ENCODE results near the gene SLC25A1.

Gene SLC25A1

GRCh38 chr22:19183216-19183615 is 4.7 kb upstream of the SLC25A1 start:
- H4K91ac ChIP-seq (ENCODE audit: low read length) = no peak overlapping the region
- no peaks in the 10 kb centered on the region for H3K79me1 ChIP-seq (replicated peaks; ENCODE audit: low read length, poor library complexity, severe bottlenecking)
- no peak overlapping the region for H3K4me2 ChIP-seq (ENCODE audit: low read length, poor library complexity, severe bottlenecking)
- H2BK120ac ChIP-seq (ENCODE audit: low read depth, low read length) = no peak overlapping the region
- DNase-seq = no peak
- H4K8ac ChIP-seq (ENCODE audit: low read length) = no peak overlapping the region
- H3K27me3 ChIP-seq (ENCODE audit: control insufficient read depth in 1 of 2, insufficient read depth in 1 of 2, low read length in 2 of 2) = no peaks in the 10 kb centered on the region
- no peak overlapping the region for H3K23ac ChIP-seq (ENCODE audit: low read length in 2 of 2)
- no peak overlapping the region for H2AK5ac ChIP-seq (ENCODE audit: low read length, severe bottlenecking)
- no peak overlapping the region for H3K4me3 ChIP-seq (ENCODE audit: insufficient read depth in 1 of 2, low read depth in 1 of 2, low read length in 2 of 2)
- H3K18ac ChIP-seq (ENCODE audit: low read depth in 1 of 2, low read length in 2 of 2) = no peak overlapping the region
- no peak overlapping the region for H2BK5ac ChIP-seq (ENCODE audit: low read depth, low read length, poor library complexity, severe bottlenecking)
- no peak overlapping the region for H2BK15ac ChIP-seq (ENCODE audit: low read depth, poor library complexity, severe bottlenecking)
- no peak overlapping the region for H3K9ac ChIP-seq (ENCODE audit: low read length)
- no peak overlapping the region for H3K14ac ChIP-seq (ENCODE audit: low read length in 2 of 2)
- no peak overlapping the region for H2AFZ ChIP-seq (ENCODE audit: low read depth, low read length)
- H3K9me3 ChIP-seq (ENCODE audit: control insufficient read depth, low read length) = no peaks in the 10 kb centered on the region
- H3K27ac ChIP-seq (ENCODE audit: low read length, poor library complexity, severe bottlenecking) = no peak overlapping the region
- peaks cover 0 to 33% of the 10 kb centered on the region in 2 experiments for H3K36me3 ChIP-seq (ENCODE audit: control insufficient read depth in 1 of 2, insufficient read depth in 2 of 2, low read depth in 1 of 2, low read length in 2 of 2)
- H3K4me1 ChIP-seq (ENCODE audit: control insufficient read depth, insufficient read depth, low read depth, low read length) = peaks cover 11% of the 10 kb centered on the region
- no peak overlapping the region for H2BK12ac ChIP-seq (ENCODE audit: low read length in 2 of 2)
- WGBS = 90% methylated on average over 9 of the region's 9 CpGs
- no peak overlapping the region for H3K4ac ChIP-seq (ENCODE audit: low read depth in 1 of 2, low read length in 2 of 2)

- Histone ChIP-seq H3K36me3 (ENCODE audit: control insufficient read depth in 1 of 2, insufficient read depth in 2 of 2, low read depth in 1 of 2, low read length in 2 of 2) (peaks cover 0 to 30% of the 10 kb centered on the region in 2 experiments), H3K4me2 (ENCODE audit: low read length, poor library complexity, severe bottlenecking) (no peak overlapping the region), H3K18ac (ENCODE audit: low read depth in 1 of 2, low read length in 2 of 2) (no peak overlapping the region), H3K27me3 (ENCODE audit: control insufficient read depth in 1 of 2, insufficient read depth in 1 of 2, low read length in 2 of 2) (no peaks in the 10 kb centered on the region), H2BK15ac (ENCODE audit: low read depth, poor library complexity, severe bottlenecking) (no peak overlapping the region), H4K91ac (ENCODE audit: low read length) (no peak overlapping the region), H3K4me1 (ENCODE audit: control insufficient read depth, insufficient read depth, low read depth, low read length) (peaks cover 11% of the 10 kb centered on the region), H4K8ac (ENCODE audit: low read length) (no peak overlapping the region), H2BK12ac (ENCODE audit: low read length in 2 of 2) (no peak overlapping the region), H3K9me3 (ENCODE audit: control insufficient read depth, low read length) (no peaks in the 10 kb centered on the region), H3K79me1 (replicated peaks; ENCODE audit: low read length, poor library complexity, severe bottlenecking) (no peaks in the 10 kb centered on the region), H3K9ac (ENCODE audit: low read length) (no peak overlapping the region), H3K4me3 (ENCODE audit: insufficient read depth in 1 of 2, low read depth in 1 of 2, low read length in 2 of 2) (no peak overlapping the region), H3K23ac (ENCODE audit: low read length in 2 of 2) (no peak overlapping the region), H3K4ac (ENCODE audit: low read depth in 1 of 2, low read length in 2 of 2) (no peak overlapping the region), H2AFZ (ENCODE audit: low read depth, low read length) (no peak overlapping the region), H2AK5ac (ENCODE audit: low read length, severe bottlenecking) (no peak overlapping the region), H2BK5ac (ENCODE audit: low read depth, low read length, poor library complexity, severe bottlenecking) (no peak overlapping the region), H3K27ac (ENCODE audit: low read length, poor library complexity, severe bottlenecking) (no peak overlapping the region), H3K14ac (ENCODE audit: low read length in 2 of 2) (no peak overlapping the region), H2BK120ac (ENCODE audit: low read depth, low read length) (no peak overlapping the region)
- no peak for DNase-seq
- WGBS = 90% methylated on average over 6 of the region's 9 CpGs
These were observed 4.1 kb upstream of the SLC25A1 start for GRCh38 chr22:19182472-19183157.

- WGBS = 83% methylated on average over 12 of the region's 12 CpGs
- no peak overlapping the region for H2BK12ac ChIP-seq (ENCODE audit: low read length in 2 of 2)
- DNase-seq = no peak
These were observed 3.4 kb upstream of the SLC25A1 start for GRCh38 chr22:19181786-19182471.

GRCh38 chr22:19180740-19181410 is 2.3 kb upstream of the SLC25A1 start:
- Histone ChIP-seq H3K79me1 (replicated peaks; ENCODE audit: low read length, poor library complexity, severe bottlenecking) (peaks cover 8% of the 10 kb centered on the region), H3K4me2 (ENCODE audit: low read length, poor library complexity, severe bottlenecking) (no peak overlapping the region), H3K9me3 (ENCODE audit: control insufficient read depth, low read length) (no peaks in the 10 kb centered on the region), H2AK5ac (ENCODE audit: low read length, severe bottlenecking) (no peak overlapping the region), H3K23ac (ENCODE audit: low read length in 2 of 2) (no peak overlapping the region), H3K4me1 (ENCODE audit: control insufficient read depth, insufficient read depth, low read depth, low read length) (peaks cover 26% of the 10 kb centered on the region), H4K8ac (ENCODE audit: low read length) (no peak overlapping the region), H2AFZ (ENCODE audit: low read depth, low read length) (no peak overlapping the region), H3K18ac (ENCODE audit: low read depth in 1 of 2, low read length in 2 of 2) (no peak overlapping the region), H3K36me3 (ENCODE audit: control insufficient read depth in 1 of 2, insufficient read depth in 2 of 2, low read depth in 1 of 2, low read length in 2 of 2) (peaks cover 8 to 40% of the 10 kb centered on the region in 2 experiments), H2BK15ac (ENCODE audit: low read depth, poor library complexity, severe bottlenecking) (no peak overlapping the region), H3K9ac (ENCODE audit: low read length) (no peak overlapping the region), H3K4ac (ENCODE audit: low read depth in 1 of 2, low read length in 2 of 2) (no peak overlapping the region), H2BK12ac (ENCODE audit: low read length in 2 of 2) (no peak overlapping the region), H2BK120ac (ENCODE audit: low read depth, low read length) (no peak overlapping the region), H4K91ac (ENCODE audit: low read length) (no peak overlapping the region), H3K4me3 (ENCODE audit: insufficient read depth in 1 of 2, low read depth in 1 of 2, low read length in 2 of 2) (no peak overlapping the region), H3K27ac (ENCODE audit: low read length, poor library complexity, severe bottlenecking) (no peak overlapping the region), H3K14ac (ENCODE audit: low read length in 2 of 2) (no peak overlapping the region), H3K27me3 (ENCODE audit: control insufficient read depth in 1 of 2, insufficient read depth in 1 of 2, low read length in 2 of 2) (no peaks in the 10 kb centered on the region), H2BK5ac (ENCODE audit: low read depth, low read length, poor library complexity, severe bottlenecking) (no peak overlapping the region)
- WGBS = 91% methylated on average over 11 of the region's 11 CpGs
- DNase-seq = no peak

More at GRCh38 chr22:19181786-19182471, 3.4 kb upstream of the SLC25A1 start:
- Histone ChIP-seq H2BK120ac (ENCODE audit: low read depth, low read length) (no peak overlapping the region), H3K9me3 (ENCODE audit: control insufficient read depth, low read length) (no peaks in the 10 kb centered on the region), H2AFZ (ENCODE audit: low read depth, low read length) (no peak overlapping the region), H3K27ac (ENCODE audit: low read length, poor library complexity, severe bottlenecking) (no peak overlapping the region), H4K91ac (ENCODE audit: low read length) (peak overlapping the region; percentile 9), H3K27me3 (ENCODE audit: control insufficient read depth in 1 of 2, insufficient read depth in 1 of 2, low read length in 2 of 2) (no peaks in the 10 kb centered on the region), H3K18ac (ENCODE audit: low read depth in 1 of 2, low read length in 2 of 2) (no peak overlapping the region), H3K14ac (ENCODE audit: low read length in 2 of 2) (no peak overlapping the region), H3K36me3 (ENCODE audit: control insufficient read depth in 1 of 2, insufficient read depth in 2 of 2, low read depth in 1 of 2, low read length in 2 of 2) (peaks cover 2 to 32% of the 10 kb centered on the region in 2 experiments), H3K4me1 (ENCODE audit: control insufficient read depth, insufficient read depth, low read depth, low read length) (peaks cover 17% of the 10 kb centered on the region), H3K23ac (ENCODE audit: low read length in 2 of 2) (no peak overlapping the region), H2BK5ac (ENCODE audit: low read depth, low read length, poor library complexity, severe bottlenecking) (no peak overlapping the region), H2BK15ac (ENCODE audit: low read depth, poor library complexity, severe bottlenecking) (no peak overlapping the region), H3K79me1 (replicated peaks; ENCODE audit: low read length, poor library complexity, severe bottlenecking) (no peaks in the 10 kb centered on the region), H3K4me2 (ENCODE audit: low read length, poor library complexity, severe bottlenecking) (no peak overlapping the region), H3K9ac (ENCODE audit: low read length) (no peak overlapping the region), H3K4me3 (ENCODE audit: insufficient read depth in 1 of 2, low read depth in 1 of 2, low read length in 2 of 2) (no peak overlapping the region), H3K4ac (ENCODE audit: low read depth in 1 of 2, low read length in 2 of 2) (no peak overlapping the region), H2AK5ac (ENCODE audit: low read length, severe bottlenecking) (no peak overlapping the region), H4K8ac (ENCODE audit: low read length) (no peak overlapping the region)
